MCF 10A (cell line): ENCODE measurements around the gene GMPPA. TPM values are rescaled to one million over a fixed set of nuclear protein-coding genes. Genes with fewer than 3 reads are reported as not detected.

Source experiments
- BruUV-seq: library from RNA; stranded (reverse); fragments of 400-500 nt; replicated peaks from 2 replicates; lab custom pipeline; 2021; lab: Mats Ljungman, UMichigan
- CTCF ChIA-PET: fragments of 300-600 bp; sonication (Branson Sonifier 250); formaldehyde crosslinking; extraction: SDS; loops from one replicate; lab custom pipeline; 2021; ENCODE audit warnings: antibody characterized with exemption, inconsistent platforms; lab: Yijun Ruan, JAX
- POLR2A ChIA-PET: fragments of 300-600, 350-650 bp; sonication (Branson Sonifier 250); formaldehyde crosslinking; extraction: SDS; loops from one replicate; lab custom pipeline; 2020; ENCODE audit warnings: antibody characterized with exemption, inconsistent platforms; lab: Yijun Ruan, JAX
- DNase-seq: peaks from one replicate; pipeline ENCODE4 v3.0.0-alpha.2; 2018; ENCODE audit not compliant: unreplicated experiment
- H3K27ac Mint-ChIP-seq: one replicate; pipeline ENCODE4 v1.8.0; 2022; ENCODE audit warnings: mild to moderate bottlenecking, low read depth, mixed read lengths; ENCODE audit not compliant: unreplicated experiment
- H3K27me3 Mint-ChIP-seq: one replicate; pipeline ENCODE4 v1.8.0; 2022; ENCODE audit warnings: mixed read lengths; ENCODE audit not compliant: insufficient read depth, unreplicated experiment
- H3K36me3 Mint-ChIP-seq: one replicate; pipeline ENCODE4 v1.8.0; 2022; ENCODE audit warnings: mild to moderate bottlenecking, moderate library complexity, mixed read lengths; ENCODE audit not compliant: insufficient read depth, unreplicated experiment
- H3K4me1 Mint-ChIP-seq: one replicate; pipeline ENCODE4 v1.8.0; 2022; ENCODE audit warnings: mixed read lengths; ENCODE audit not compliant: insufficient read depth, unreplicated experiment
- H3K4me3 Mint-ChIP-seq: one replicate; pipeline ENCODE4 v1.8.0; 2022; ENCODE audit warnings: mild to moderate bottlenecking, moderate library complexity, mixed read lengths; ENCODE audit not compliant: unreplicated experiment
- H3K9me3 Mint-ChIP-seq: one replicate; pipeline ENCODE4 v1.8.0; 2022; ENCODE audit warnings: mixed read lengths; ENCODE audit not compliant: unreplicated experiment
- intact Hi-C: fragments of 100-400 bp; cut with micrococcal nuclease; formaldehyde crosslinking; loops from 2 replicates; pipeline ENCODE4 v1.14.1; 2022
- total RNA-seq: library from RNA; stranded (reverse); gene quantifications from 2 replicates; pipeline ENCODE4 v1.2.3, GENCODE V29; 2022
- TF ChIP-seq, protein P1 (sequence below): fragments of 200-600 bp; IDR thresholded peaks from one replicate; pipeline ENCODE4 v1.8.0; 2022; ENCODE audit warnings: antibody characterized with exemption, mild to moderate bottlenecking; ENCODE audit not compliant: unreplicated experiment

Gene GMPPA
- total RNA-seq, 1 experiment from 2014 or later = 70.7 TPM

DNA sequence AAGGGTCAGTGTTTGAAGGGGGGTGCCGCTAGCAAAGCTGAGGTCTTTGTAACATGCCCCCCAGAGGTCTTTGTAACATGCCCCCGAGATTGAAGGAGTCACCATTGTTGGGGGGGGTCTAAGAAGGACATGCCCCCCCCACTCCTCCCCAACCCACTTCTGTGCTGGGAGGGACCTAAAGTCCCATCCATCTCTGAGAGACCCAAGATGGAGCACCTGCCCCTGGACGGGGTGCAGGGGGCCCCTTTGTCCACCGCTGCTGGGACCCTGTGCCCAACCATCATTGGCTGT is 9.7 kb downstream of the GMPPA start:
- CTCF ChIA-PET = interaction anchor here (0.6 to 3.7 kb wide), 6 partner anchors 13 to 105 kb away, joined by 3 to 34 read pairs (median 5); a partner anchor contains a TSS
- TF ChIP-seq, protein P1, sequence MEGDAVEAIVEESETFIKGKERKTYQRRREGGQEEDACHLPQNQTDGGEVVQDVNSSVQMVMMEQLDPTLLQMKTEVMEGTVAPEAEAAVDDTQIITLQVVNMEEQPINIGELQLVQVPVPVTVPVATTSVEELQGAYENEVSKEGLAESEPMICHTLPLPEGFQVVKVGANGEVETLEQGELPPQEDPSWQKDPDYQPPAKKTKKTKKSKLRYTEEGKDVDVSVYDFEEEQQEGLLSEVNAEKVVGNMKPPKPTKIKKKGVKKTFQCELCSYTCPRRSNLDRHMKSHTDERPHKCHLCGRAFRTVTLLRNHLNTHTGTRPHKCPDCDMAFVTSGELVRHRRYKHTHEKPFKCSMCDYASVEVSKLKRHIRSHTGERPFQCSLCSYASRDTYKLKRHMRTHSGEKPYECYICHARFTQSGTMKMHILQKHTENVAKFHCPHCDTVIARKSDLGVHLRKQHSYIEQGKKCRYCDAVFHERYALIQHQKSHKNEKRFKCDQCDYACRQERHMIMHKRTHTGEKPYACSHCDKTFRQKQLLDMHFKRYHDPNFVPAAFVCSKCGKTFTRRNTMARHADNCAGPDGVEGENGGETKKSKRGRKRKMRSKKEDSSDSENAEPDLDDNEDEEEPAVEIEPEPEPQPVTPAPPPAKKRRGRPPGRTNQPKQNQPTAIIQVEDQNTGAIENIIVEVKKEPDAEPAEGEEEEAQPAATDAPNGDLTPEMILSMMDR = no peak
- Mint-ChIP-seq H3K36me3 (no peaks in the 10 kb centered on the region), H3K4me3 (no peak overlapping the region), H3K9me3 (no peaks in the 10 kb centered on the region), H3K27me3 (peaks cover 40% of the 10 kb centered on the region), H3K27ac (no peak overlapping the region), H3K4me1 (peaks cover 11% of the 10 kb centered on the region)
- no peak for DNase-seq
- POLR2A ChIA-PET = interaction anchor here (1.7 kb wide), 1 partner anchor 10 kb away, joined by 7 read pairs; the partner anchor contains the start of gene GMPPA
- BruUV-seq = no TSS peak
- intact Hi-C loops = no loop called here

DNA sequence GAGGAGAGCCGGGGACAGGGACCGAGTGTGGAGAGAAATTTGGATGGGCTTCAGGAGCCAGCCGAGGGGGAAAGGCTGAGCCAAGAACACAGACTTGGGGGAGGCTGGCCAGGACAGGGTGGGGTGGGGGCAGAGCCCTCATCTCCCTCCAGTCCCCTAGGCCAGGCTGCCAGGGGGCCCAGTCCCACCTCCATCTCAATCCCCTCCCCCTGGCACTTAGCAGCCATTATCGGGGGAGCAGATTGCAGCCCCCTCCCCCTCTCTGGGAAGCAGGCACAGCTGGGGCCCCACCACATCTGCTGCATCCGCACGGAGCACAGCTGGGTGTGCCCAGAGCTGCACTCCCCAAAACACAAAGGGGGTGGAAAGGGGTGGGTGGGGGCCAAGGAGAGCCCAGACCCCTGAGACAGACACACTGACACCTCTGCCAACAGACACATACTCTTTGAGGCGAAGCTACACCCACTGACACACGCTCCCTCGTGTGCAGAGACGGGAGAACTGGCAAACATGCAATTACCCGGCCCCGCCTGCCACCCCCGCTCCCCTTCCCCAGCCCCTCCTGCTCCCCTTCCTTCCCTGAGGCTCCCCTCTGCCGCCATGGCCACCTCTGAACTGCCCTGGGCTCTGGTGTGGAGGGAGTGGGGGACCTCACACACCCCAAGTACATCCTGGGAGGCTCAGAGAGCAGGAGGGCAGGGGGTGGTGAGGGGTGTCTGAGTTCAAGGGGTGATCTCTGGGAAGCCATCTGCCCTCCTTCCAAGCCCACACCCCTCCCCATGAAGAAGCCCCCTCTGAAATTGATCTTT is 10.5 kb downstream of the GMPPA start:
- no peak overlapping the region for H3K4me3 Mint-ChIP-seq
- no peaks in the 10 kb centered on the region for H3K36me3 Mint-ChIP-seq
- H3K27ac Mint-ChIP-seq = no peak overlapping the region
- ChIA-PET POLR2A (interaction anchor here (1.2 to 1.7 kb wide), 3 partner anchors 10 to 11 kb away, joined by 3 to 7 read pairs (median 5); partner anchors contain the start of gene GMPPA), CTCF (interaction anchor here (0.6 to 3.7 kb wide), 20 partner anchors 8 to 214 kb away, joined by 3 to 34 read pairs (median 4); partner anchors contain the start of gene GMPPA)
- no peak for DNase-seq
- TF ChIP-seq, protein P1 = no peak
- BruUV-seq = no TSS peak
- peaks cover 11% of the 10 kb centered on the region for H3K4me1 Mint-ChIP-seq
- peaks cover 48% of the 10 kb centered on the region for H3K27me3 Mint-ChIP-seq
- H3K9me3 Mint-ChIP-seq = no peaks in the 10 kb centered on the region
- intact Hi-C loops = loop anchor here (1.0 kb wide), 1 partner anchor 21 kb away; no protein-coding TSS in a partner anchor

DNA sequence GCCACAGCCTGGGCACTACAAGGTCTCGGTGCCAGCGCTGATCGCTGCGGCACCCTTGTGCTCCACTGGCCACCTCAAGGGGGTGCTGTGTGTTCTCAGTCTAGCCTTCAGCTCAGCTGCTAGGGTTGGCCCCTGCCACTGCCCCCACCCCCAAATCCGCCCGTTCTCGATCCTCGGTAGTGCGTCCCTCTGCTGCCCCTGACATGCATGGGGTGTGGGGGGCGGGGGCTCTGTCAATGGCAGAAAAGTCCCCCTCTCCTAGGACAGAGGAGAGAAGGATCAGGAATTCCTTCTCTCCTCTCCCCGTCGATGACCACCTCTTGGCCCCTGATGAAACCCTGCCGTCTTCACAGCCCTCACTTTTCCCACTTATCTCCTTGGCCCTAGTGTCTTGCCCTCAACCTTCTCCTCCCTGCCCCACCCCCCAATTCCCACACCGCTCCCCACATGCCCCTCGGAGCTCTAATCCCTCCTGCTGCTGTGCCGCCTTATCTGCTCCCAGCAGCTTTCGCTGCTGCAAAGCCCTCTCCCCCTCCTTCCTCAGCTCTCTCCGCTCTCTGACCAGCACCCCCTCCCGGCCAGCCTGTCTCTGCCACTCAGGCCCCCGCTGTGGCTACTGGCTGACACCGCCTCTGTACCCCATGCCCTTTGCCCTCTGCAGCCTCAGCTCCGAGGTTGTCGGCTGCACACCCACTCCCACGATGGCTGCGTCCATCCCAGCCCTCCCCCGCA is 11.3 kb downstream of the GMPPA start:
- Mint-ChIP-seq H3K4me1 (peaks cover 11% of the 10 kb centered on the region), H3K4me3 (peak overlapping the region; percentile 38), H3K36me3 (no peaks in the 10 kb centered on the region), H3K27me3 (peaks cover 53% of the 10 kb centered on the region), H3K9me3 (no peaks in the 10 kb centered on the region), H3K27ac (no peak overlapping the region)
- peak; percentile 60 for DNase-seq
- ChIA-PET CTCF (interaction anchor here (0.6 to 3.7 kb wide), 22 partner anchors 9 to 215 kb away, joined by 3 to 34 read pairs (median 4); partner anchors contain the start of gene GMPPA), POLR2A (interaction anchor here (1.2 to 1.3 kb wide), 2 partner anchors 10 to 12 kb away, joined by 3 to 5 read pairs; no protein-coding TSS in a partner anchor)
- intact Hi-C loops = loop anchor here (1.0 kb wide), 1 partner anchor 20 kb away; no protein-coding TSS in a partner anchor
- TF ChIP-seq, protein P1 = peak; percentile 61
- no TSS peak for BruUV-seq
